Stomach (tissue), 9 donors: ENCODE measurements around the gene POC1A. TPM values are rescaled to one million over a fixed set of nuclear protein-coding genes. Genes with fewer than 3 reads are reported as not detected.

Experiments
- DNase-seq, 2 donors: peaks; one replicate each; pipeline versions ENCODE4 v3.0.0 to v3.0.0-alpha.2; 2013 to 2019
- H3K27ac ChIP-seq, 5 donors: fragments of 200-600 bp in 4 of 5; sonication (generic) in 4 of 5; one replicate each; pipeline ENCODE4 v1.5.1; 2013 to 2019; ENCODE audit warnings: mild to moderate bottlenecking in 1 of 5, moderate library complexity in 1 of 5
- H3K27me3 ChIP-seq, 3 donors: fragments of 200-600 bp; sonication (generic); one replicate each; pipeline ENCODE4 v1.5.1; 2017 to 2019; ENCODE audit warnings: mixed run types in 1 of 3
- H3K36me3 ChIP-seq, 4 donors: fragments of 200-600 bp; sonication (generic); 1 replicate in 3 of 4; 2 replicates in 1 of 4; pipeline ENCODE4 v1.5.1; 2016 to 2019
- H3K4me1 ChIP-seq, 4 donors: fragments of 200-600 bp; sonication (generic); one replicate each; pipeline ENCODE4 v1.5.1; 2016 to 2019
- H3K4me3 ChIP-seq, 4 donors: fragments of 200-600 bp; sonication (generic) in 3 of 4; one replicate each; pipeline ENCODE4 v1.5.1; 2016 to 2019; ENCODE audit warnings: mild to moderate bottlenecking in 1 of 4
- H3K9me3 ChIP-seq, 4 donors: fragments of 200-600 bp; sonication (generic); one replicate each; pipeline ENCODE4 v1.5.1; 2016 to 2019
- CTCF ChIP-seq, 7 experiments: fragments of 450-650 bp in 4 of 7; fragments of 200-600 bp in 3 of 7; sonication (generic) in 3 of 7; IDR thresholded peaks; one replicate each; pipeline ENCODE4 v1.5.1; 2016 to 2019; ENCODE audit warnings: antibody characterized with exemption in 7 of 7, control low read depth in 2 of 7, mild to moderate bottlenecking in 1 of 7
- EP300 ChIP-seq: sonication (generic); formaldehyde crosslinking; IDR thresholded peaks from one replicate; pipeline ENCODE4 v1.6.1; 2017; ENCODE audit warnings: antibody characterized with exemption
- POLR2A ChIP-seq, 4 donors: fragments of 450-650 bp; IDR thresholded peaks; one replicate each; pipeline ENCODE4 v1.6.1; 2016; ENCODE audit warnings: antibody characterized with exemption in 4 of 4, control low read depth in 2 of 4, mild to moderate bottlenecking in 1 of 4, moderate library complexity in 1 of 4
- POLR2AphosphoS5 ChIP-seq, 3 donors: sonication (generic); formaldehyde crosslinking; IDR thresholded peaks; one replicate each; pipeline ENCODE4 v1.6.1; 2016; ENCODE audit warnings: antibody characterized with exemption in 3 of 3
- WGBS, 5 donors: extraction: QIAGEN DNeasy Blood & Tissue Kit in 3 of 5; methylation state at CpG; one replicate each; pipeline versions ENCODE4 v1.1.5 to v1.1.7; 2013 to 2018; 5-methylcytosine and 5-hydroxymethylcytosine counted together
- intact Hi-C: fragments of 100-400 bp; cut with DNase I; formaldehyde crosslinking; loops from one replicate; pipeline ENCODE4 v1.15.1; 2023; ENCODE audit warnings: low total_unique reads
- polyA plus RNA-seq, 3 donors: library from polyadenylated mRNA; stranded (reverse); fragments of 200-250 nt; gene quantifications; one replicate each; pipeline ENCODE4 v1.2.3, GENCODE V29; 2013
- total RNA-seq, 5 donors: library from RNA; depleted of rRNA; stranded (reverse); fragments of >200 nt; gene quantifications; one replicate each; pipeline versions ENCODE4 v1.1.0 to v1.2.3, GENCODE V29; 2014 to 2016
- donor health status: healthy with polysubstance abuse.
- donor health status: Bipolar disorder and iron deficiency.
- donor health status: healthy.

The POC1A gene
- total and polyA plus RNA-seq, 8 donors: 1.8 to 23.2 (median 3.5) TPM; not detected in 1

- Histone ChIP-seq H3K27me3 (no peaks in the 10 kb centered on the region), H3K27ac (no peak overlapping the region), H3K36me3 (no peaks in the 10 kb centered on the region), H3K4me3 (no peak overlapping the region), H3K4me1 (peaks cover 0 to 20% (median 10%) of the 10 kb centered on the region in 4 donors), H3K9me3 (no peaks in the 10 kb centered on the region)
- intact Hi-C loops: no loop called here
- DNase-seq: no peak
- TF ChIP-seq CTCF (IDR thresholded peaks at IDR 0.05): no peak
- no peak for TF ChIP-seq POLR2A (IDR thresholded peaks at IDR 0.05)
- no peak for TF ChIP-seq EP300
- TF ChIP-seq POLR2AphosphoS5 (IDR thresholded peaks at IDR 0.05): no peak
- 87 to 95% (median 90%) methylated on average over 5 of the region's 5 CpGs for WGBS, 5 donors
These were observed 35.1 kb downstream of the POC1A start for GRCh38 chr3:52119099-52119498.

GRCh38 chr3:52118156-52118875, 35.9 kb downstream of the POC1A start:
- Histone ChIP-seq H3K9me3 (no peaks in the 10 kb centered on the region), H3K27me3 (no peaks in the 10 kb centered on the region), H3K4me3 (no peak overlapping the region), H3K36me3 (no peaks in the 10 kb centered on the region), H3K27ac (no peak overlapping the region), H3K4me1 (peaks cover 0 to 20% (median 10%) of the 10 kb centered on the region in 4 donors)
- no peak for DNase-seq
- intact Hi-C loops: no loop called here
- TF ChIP-seq POLR2A (IDR thresholded peaks at IDR 0.05): no peak
- TF ChIP-seq POLR2AphosphoS5 (IDR thresholded peaks at IDR 0.05): no peak
- no peak for TF ChIP-seq CTCF (IDR thresholded peaks at IDR 0.05)
- TF ChIP-seq EP300: no peak
- whole genome bisulfite sequencing, 5 donors: 87 to 98% (median 96%) methylated on average over 5 of the region's 5 CpGs

DNA sequence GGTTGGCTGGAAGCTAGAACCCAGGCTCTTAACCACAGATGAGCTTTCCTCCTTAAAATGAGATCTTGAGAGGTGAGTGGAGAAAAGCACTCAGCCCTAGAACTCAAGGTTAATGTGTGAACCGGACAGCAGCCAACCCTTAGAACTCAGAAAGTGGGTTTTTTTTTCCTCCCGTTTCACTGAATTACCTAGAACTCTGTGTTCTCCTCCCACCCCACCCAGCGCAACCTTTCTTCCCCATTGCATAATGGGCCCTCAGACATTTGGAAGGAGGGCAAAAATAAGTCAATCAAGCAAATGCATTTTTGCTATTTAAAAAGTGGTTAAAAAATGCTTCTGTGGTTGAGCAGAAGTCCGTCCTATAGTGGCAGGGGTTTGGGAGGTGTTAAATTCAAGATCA, 36.7 kb downstream of the POC1A start:
- intact Hi-C loops: no loop called here
- peaks cover 0 to 13% (median 8%) of the 10 kb centered on the region in 4 donors for H3K4me1 ChIP-seq
- no peaks in the 10 kb centered on the region for H3K9me3 ChIP-seq
- DNase-seq: no peak
- no peak for TF ChIP-seq POLR2AphosphoS5 (IDR thresholded peaks at IDR 0.05)
- TF ChIP-seq EP300: no peak
- no peak for TF ChIP-seq POLR2A (IDR thresholded peaks at IDR 0.05)
- no peak for TF ChIP-seq CTCF (IDR thresholded peaks at IDR 0.05)
- H3K36me3 ChIP-seq: no peaks in the 10 kb centered on the region
- H3K27me3 ChIP-seq: no peaks in the 10 kb centered on the region
- 92 to 97% (median 94%) methylated on average over 4 of the region's 4 CpGs for WGBS, 5 donors
- no peak overlapping the region for H3K27ac ChIP-seq
- no peak overlapping the region for H3K4me3 ChIP-seq

GRCh38 chr3:52112056-52112455, 42.2 kb downstream of the POC1A start:
- intact Hi-C loops: no loop called here
- peaks cover 0 to 7% (median 0%) of the 10 kb centered on the region in 4 donors for H3K4me1 ChIP-seq
- no peaks in the 10 kb centered on the region for H3K27me3 ChIP-seq
- H3K4me3 ChIP-seq: no peak overlapping the region
- no peak for TF ChIP-seq POLR2AphosphoS5 (IDR thresholded peaks at IDR 0.05)
- no peak for TF ChIP-seq EP300
- TF ChIP-seq CTCF (IDR thresholded peaks at IDR 0.05): no peak
- TF ChIP-seq POLR2A (IDR thresholded peaks at IDR 0.05): no peak
- DNase-seq: no peak
- no peaks in the 10 kb centered on the region for H3K9me3 ChIP-seq
- H3K27ac ChIP-seq: no peak overlapping the region
- no peaks in the 10 kb centered on the region for H3K36me3 ChIP-seq
- 92 to 96% (median 95%) methylated on average over 6 of the region's 6 CpGs for WGBS, 5 donors
